Lower leg skin (tissue), 3 donors: ENCODE measurements around the gene LYRM9.
"Not testable (repeated sequence)": the region's sequence is repeated elsewhere in the genome, so short reads cannot be mapped to it uniquely, and the experiment has no call there.

ENCODE experiments used
- CTCF ChIP-seq, 3 donors: fragments of 450-650 bp; IDR thresholded peaks; one replicate each; pipeline ENCODE4 v1.5.1; 2016; ENCODE audit warnings: antibody characterized with exemption in 3 of 3, mild to moderate bottlenecking in 3 of 3, moderate library complexity in 2 of 3
- POLR2A ChIP-seq, 2 donors: fragments of 450-650 bp; IDR thresholded peaks; one replicate each; pipeline ENCODE4 v1.6.1; 2016 to 2017; ENCODE audit warnings: antibody characterized with exemption in 2 of 2, mild to moderate bottlenecking in 1 of 2, moderate library complexity in 1 of 2

DNA sequence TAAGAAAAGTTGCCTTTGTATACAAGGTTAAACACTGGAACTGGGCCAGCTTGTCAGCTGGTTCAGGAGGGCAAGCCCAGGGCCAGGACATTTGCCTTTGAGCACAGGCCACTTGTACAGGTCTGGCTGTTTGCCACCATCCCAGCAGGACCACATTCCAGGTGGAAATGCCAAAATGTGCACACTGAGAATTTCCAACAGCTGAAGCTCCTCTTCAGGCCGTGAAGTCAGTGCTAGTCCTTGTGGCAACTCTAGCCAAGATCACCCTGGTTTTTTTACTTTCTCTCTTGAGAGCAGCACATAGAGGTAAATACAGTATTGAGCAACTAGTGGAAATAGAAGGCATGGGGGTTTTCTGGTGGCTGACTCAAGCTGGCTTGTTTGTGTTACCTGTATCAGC lies 63.3 kb downstream of the LYRM9 start:
- TF ChIP-seq POLR2A, CTCF (IDR thresholded peaks at IDR 0.05): not testable (repeated sequence)
